Measurements from ENCODE around the gene HSF2BP. TPM values are rescaled to one million over a fixed set of nuclear protein-coding genes. Genes with fewer than 3 reads are reported as not detected.
A peak's percentile ranks its signal among the peaks of the same experiment; 100 is the strongest.
"Not testable (repeated sequence)": the region's sequence is repeated elsewhere in the genome, so short reads cannot be mapped to it uniquely, and the experiment has no call there.

The HSF2BP gene
- total and polyA plus RNA-seq, 8 donors, result 0.23 to 1.5 (median 0.31) TPM; not detected in 3

- Histone ChIP-seq H3K9me3 (no peaks in the 10 kb centered on the region), H3K4me3 (no peak overlapping the region), H3K36me3 (no peaks in the 10 kb centered on the region), H3K27ac (peak overlapping the region; percentile 28 to 86 (median 66)), H3K4me1 (peaks cover 5 to 23% (median 11%) of the 10 kb centered on the region in 4 donors), H3K27me3 (no peaks in the 10 kb centered on the region)
- no peak for TF ChIP-seq POLR2A (IDR thresholded peaks at IDR 0.05)
- no peak for TF ChIP-seq EP300 (IDR thresholded peaks at IDR 0.05)
- no peak for TF ChIP-seq POLR2AphosphoS5 (IDR thresholded peaks at IDR 0.05)
- TF ChIP-seq, protein P1, sequence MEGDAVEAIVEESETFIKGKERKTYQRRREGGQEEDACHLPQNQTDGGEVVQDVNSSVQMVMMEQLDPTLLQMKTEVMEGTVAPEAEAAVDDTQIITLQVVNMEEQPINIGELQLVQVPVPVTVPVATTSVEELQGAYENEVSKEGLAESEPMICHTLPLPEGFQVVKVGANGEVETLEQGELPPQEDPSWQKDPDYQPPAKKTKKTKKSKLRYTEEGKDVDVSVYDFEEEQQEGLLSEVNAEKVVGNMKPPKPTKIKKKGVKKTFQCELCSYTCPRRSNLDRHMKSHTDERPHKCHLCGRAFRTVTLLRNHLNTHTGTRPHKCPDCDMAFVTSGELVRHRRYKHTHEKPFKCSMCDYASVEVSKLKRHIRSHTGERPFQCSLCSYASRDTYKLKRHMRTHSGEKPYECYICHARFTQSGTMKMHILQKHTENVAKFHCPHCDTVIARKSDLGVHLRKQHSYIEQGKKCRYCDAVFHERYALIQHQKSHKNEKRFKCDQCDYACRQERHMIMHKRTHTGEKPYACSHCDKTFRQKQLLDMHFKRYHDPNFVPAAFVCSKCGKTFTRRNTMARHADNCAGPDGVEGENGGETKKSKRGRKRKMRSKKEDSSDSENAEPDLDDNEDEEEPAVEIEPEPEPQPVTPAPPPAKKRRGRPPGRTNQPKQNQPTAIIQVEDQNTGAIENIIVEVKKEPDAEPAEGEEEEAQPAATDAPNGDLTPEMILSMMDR (IDR thresholded peaks at IDR 0.05), result no peak
- DNase-seq, result peak in 1 of 2 donors; percentile 60
- WGBS, 5 donors, result 69 to 77% (median 76%) methylated on average over 19 of the region's 19 CpGs
- intact Hi-C loops (cut with DNase I; ENCODE audit: low total_unique reads), result no loop called here
Observed at GRCh38 chr21:43574741-43575472, 84.4 kb downstream of the HSF2BP start.

- Histone ChIP-seq H3K4me3 (no peak overlapping the region), H3K27me3 (no peaks in the 10 kb centered on the region), H3K36me3 (no peaks in the 10 kb centered on the region), H3K4me1 (peaks cover 5 to 18% (median 7%) of the 10 kb centered on the region in 4 donors), H3K9me3 (no peaks in the 10 kb centered on the region), H3K27ac (peak overlapping the region in 2 of 5 donors; percentile 73 to 86)
- no peak for DNase-seq
- intact Hi-C loops (cut with DNase I; ENCODE audit: low total_unique reads), result no loop called here
- 85 to 95% (median 93%) methylated on average over 7 of the region's 7 CpGs for WGBS, 5 donors
- TF ChIP-seq POLR2AphosphoS5 (IDR thresholded peaks at IDR 0.05), result no peak
- TF ChIP-seq, protein P1 (IDR thresholded peaks at IDR 0.05), result no peak
- no peak for TF ChIP-seq POLR2A (IDR thresholded peaks at IDR 0.05)
- no peak for TF ChIP-seq EP300 (IDR thresholded peaks at IDR 0.05)
Observed at GRCh38 chr21:43573921-43574320, 85.4 kb downstream of the HSF2BP start.

GRCh38 chr21:43572446-43572845 is 86.8 kb downstream of the HSF2BP start:
- Histone ChIP-seq H3K4me3 (no peak overlapping the region), H3K9me3 (no peaks in the 10 kb centered on the region), H3K4me1 (peaks cover 0 to 13% (median 4%) of the 10 kb centered on the region in 4 donors), H3K27me3 (no peaks in the 10 kb centered on the region), H3K27ac (no peak overlapping the region), H3K36me3 (no peaks in the 10 kb centered on the region)
- DNase-seq, result no peak
- WGBS, 5 donors, result 74 to 85% (median 81%) methylated on average over 5 of the region's 5 CpGs
- no peak for TF ChIP-seq POLR2AphosphoS5 (IDR thresholded peaks at IDR 0.05)
- no peak for TF ChIP-seq EP300 (IDR thresholded peaks at IDR 0.05)
- no peak for TF ChIP-seq POLR2A (IDR thresholded peaks at IDR 0.05)
- TF ChIP-seq, protein P1 (IDR thresholded peaks at IDR 0.05), result no peak
- intact Hi-C loops (cut with DNase I; ENCODE audit: low total_unique reads), result no loop called here

GRCh38 chr21:43571976-43572375 is 87.3 kb downstream of the HSF2BP start:
- DNase-seq, result no peak
- Histone ChIP-seq H3K4me1 (peaks cover 0 to 13% (median 4%) of the 10 kb centered on the region in 4 donors), H3K9me3 (no peaks in the 10 kb centered on the region), H3K36me3 (no peaks in the 10 kb centered on the region), H3K4me3 (no peak overlapping the region), H3K27ac (no peak overlapping the region), H3K27me3 (no peaks in the 10 kb centered on the region)
- TF ChIP-seq EP300 (IDR thresholded peaks at IDR 0.05) (no peak), POLR2A (IDR thresholded peaks at IDR 0.05) (no peak), POLR2AphosphoS5 (IDR thresholded peaks at IDR 0.05) (no peak)
- TF ChIP-seq, protein P1 (IDR thresholded peaks at IDR 0.05), result no peak
- intact Hi-C loops (cut with DNase I; ENCODE audit: low total_unique reads), result no loop called here
- 82 to 89% (median 86%) methylated on average over 6 of the region's 6 CpGs for WGBS, 5 donors

- H3K27ac ChIP-seq; H3K36me3 ChIP-seq; H3K27me3 ChIP-seq; DNase-seq; H3K4me1 ChIP-seq; intact Hi-C loops (cut with DNase I; ENCODE audit: low total_unique reads); H3K4me3 ChIP-seq; H3K9me3 ChIP-seq: not testable (repeated sequence)
- WGBS, 5 donors, result no CpG with 5 or more reads among the region's 3 CpGs
Observed at GRCh38 chr21:43570195-43570594, 89.1 kb downstream of the HSF2BP start.

DNA sequence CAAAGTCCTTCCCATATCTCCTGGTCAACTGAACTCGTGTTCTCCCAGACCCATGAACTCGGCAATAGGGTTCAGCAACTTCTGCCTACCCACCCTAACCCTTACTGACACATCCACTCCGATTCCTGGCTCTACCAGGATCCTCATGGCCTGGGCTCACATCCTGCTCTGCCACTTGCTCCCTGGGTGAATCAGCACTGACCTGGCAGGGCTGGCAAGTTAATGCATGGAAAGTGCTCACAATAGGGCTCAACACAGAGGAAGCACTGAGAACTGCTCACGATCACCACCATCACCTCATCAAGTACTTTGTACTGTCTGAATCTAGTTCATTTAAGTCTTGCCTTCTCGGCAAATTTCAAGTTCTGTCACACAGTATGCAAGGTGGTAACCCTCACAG is 96.8 kb downstream of the HSF2BP start:
- H3K9me3 ChIP-seq; DNase-seq; H3K4me3 ChIP-seq; intact Hi-C loops (cut with DNase I; ENCODE audit: low total_unique reads); H3K27me3 ChIP-seq; H3K27ac ChIP-seq; H3K4me1 ChIP-seq; H3K36me3 ChIP-seq: not testable (repeated sequence)
- no CpG with 5 or more reads among the region's 5 CpGs for WGBS, 5 donors

DNA sequence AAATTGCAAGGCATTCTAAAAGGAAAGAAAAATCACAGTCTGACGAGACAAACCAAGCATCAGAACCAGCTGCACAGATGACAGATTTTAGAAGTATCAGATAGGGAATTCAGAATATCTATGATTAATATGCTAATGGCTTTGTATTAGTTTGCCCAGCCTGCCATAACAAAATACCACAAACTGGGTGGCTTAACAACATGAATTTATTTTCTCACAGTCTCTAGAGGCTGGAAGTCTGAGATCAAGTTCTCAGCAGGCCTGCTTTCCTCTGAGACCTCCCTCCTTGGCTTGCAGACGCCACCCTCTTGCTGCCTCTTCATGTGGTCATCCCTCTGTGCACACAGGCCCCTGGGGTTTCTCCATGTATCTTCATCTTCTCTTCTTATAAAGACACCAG is 118.7 kb downstream of the HSF2BP start:
- intact Hi-C loops (cut with DNase I; ENCODE audit: low total_unique reads); H3K4me1 ChIP-seq; H3K36me3 ChIP-seq; H3K4me3 ChIP-seq; DNase-seq; H3K9me3 ChIP-seq; H3K27me3 ChIP-seq; H3K27ac ChIP-seq: not testable (repeated sequence)
- WGBS, 5 donors, result no CpG with 5 or more reads among the region's 2 CpGs

Measured in stomach (tissue), 9 donors.